Ishikawa (cell line): ENCODE data around the gene ATP1B1.
A peak's percentile ranks its signal among the peaks of the same experiment; 100 is the strongest.

Experiments used
- CEBPB ChIP-seq: IDR thresholded peaks from 2 replicates; pipeline ENCODE4 v1.6.1; 2012
- CREB1 ChIP-seq: IDR thresholded peaks from 2 replicates; pipeline ENCODE4 v1.6.1; 2012; ENCODE audit warnings: low read depth
- EGR1 ChIP-seq: IDR thresholded peaks from 2 replicates; pipeline ENCODE4 v1.6.1; 2012
- EP300 ChIP-seq: IDR thresholded peaks from 2 replicates; pipeline ENCODE4 v1.6.1; 2012; ENCODE audit warnings: borderline replicate concordance
- FOXM1 ChIP-seq: IDR thresholded peaks from 2 replicates; pipeline ENCODE4 v1.6.1; 2012; ENCODE audit warnings: low read depth, borderline replicate concordance
- MAX ChIP-seq: IDR thresholded peaks from 2 replicates; pipeline ENCODE4 v1.6.1; 2012
- NFIC ChIP-seq: IDR thresholded peaks from 2 replicates; pipeline ENCODE4 v1.6.1; 2012
- RAD21 ChIP-seq: IDR thresholded peaks from 2 replicates; pipeline ENCODE4 v1.6.1; 2012; ENCODE audit warnings: low read depth
- REST ChIP-seq: IDR thresholded peaks from 2 replicates; pipeline ENCODE4 v1.6.1; 2012; ENCODE audit warnings: low read depth, mild to moderate bottlenecking
- TAF1 ChIP-seq: IDR thresholded peaks from 2 replicates; pipeline ENCODE4 v1.6.1; 2012; ENCODE audit warnings: low read depth, mild to moderate bottlenecking
- TCF12 ChIP-seq: IDR thresholded peaks from 2 replicates; pipeline ENCODE4 v1.6.1; 2012; ENCODE audit warnings: low read depth
- TEAD4 ChIP-seq: IDR thresholded peaks from 2 replicates; pipeline ENCODE4 v1.6.1; 2012
- USF1 ChIP-seq: IDR thresholded peaks from 2 replicates; pipeline ENCODE4 v1.6.1; 2012
- YY1 ChIP-seq: IDR thresholded peaks from 2 replicates; pipeline ENCODE4 v1.6.1; 2012; ENCODE audit warnings: low read depth
- ZBTB7A ChIP-seq: IDR thresholded peaks from 2 replicates; pipeline ENCODE4 v1.6.1; 2012; ENCODE audit warnings: low read depth

The ATP1B1 gene

GRCh38 chr1:169105087-169105433, 1.4 kb upstream of the ATP1B1 start:
- TF ChIP-seq YY1: no peak
- TF ChIP-seq CREB1: no peak
- TF ChIP-seq TEAD4: no peak
- TF ChIP-seq FOXM1: no peak
- no peak for TF ChIP-seq RAD21
- TF ChIP-seq MAX: no peak
- no peak for TF ChIP-seq CEBPB
- no peak for TF ChIP-seq NFIC
- TF ChIP-seq ZBTB7A: no peak
- TF ChIP-seq EP300: no peak
- no peak for TF ChIP-seq TCF12
- TF ChIP-seq TAF1: no peak
- no peak for TF ChIP-seq USF1
- no peak for TF ChIP-seq EGR1
- TF ChIP-seq REST: no peak

- TF ChIP-seq CEBPB: no peak
- TF ChIP-seq FOXM1: no peak
- no peak for TF ChIP-seq CREB1
- no peak for TF ChIP-seq TEAD4
- peak; percentile 23; the same call in 1 of the 2 replicates for TF ChIP-seq RAD21
- TF ChIP-seq EGR1: peak; percentile 60
- no peak for TF ChIP-seq REST
- peak; percentile 51; the same call in 1 of the 2 replicates for TF ChIP-seq NFIC
- TF ChIP-seq ZBTB7A: peak; percentile 80; the same call in 1 of the 2 replicates
- TF ChIP-seq MAX: peak; percentile 57
- TF ChIP-seq YY1: 0 out of 2 replicates have a peak, but pooled peaks have one; percentile 16
- peak; percentile 81 for TF ChIP-seq USF1
- peak; percentile 44; the same call in 1 of the 2 replicates for TF ChIP-seq EP300
- TF ChIP-seq TCF12: peak; percentile 55
- no peak for TF ChIP-seq TAF1
Measured at GRCh38 chr1:169105434-169106094, 926 bp upstream of the ATP1B1 start.

- TF ChIP-seq ZBTB7A (peak; percentile 49; the same call in 1 of the 2 replicates), MAX (no peak)
Measured at GRCh38 chr1:169106921-169107602, 572 bp downstream of the ATP1B1 start.

- no peak for TF ChIP-seq TEAD4
- no peak for TF ChIP-seq ZBTB7A
- no peak for TF ChIP-seq REST
- TF ChIP-seq CEBPB: no peak
- no peak for TF ChIP-seq EP300
- no peak for TF ChIP-seq MAX
- TF ChIP-seq EGR1: no peak
- TF ChIP-seq FOXM1: no peak
- TF ChIP-seq CREB1: no peak
- TF ChIP-seq RAD21: no peak
- TF ChIP-seq TAF1: no peak
- no peak for TF ChIP-seq TCF12
Measured at GRCh38 chr1:169107603-169108208, 1.2 kb downstream of the ATP1B1 start.
